Measurements from ENCODE around the gene MCTP1. TPM values are rescaled to one million over a fixed set of nuclear protein-coding genes. Genes with fewer than 3 reads are reported as not detected.

MCTP1 gene
- total and polyA plus RNA-seq, 9 of the 15 experiments (the other 6 are each of a cell fraction or from before 2014, with no cell fraction given) = 0.04 to 0.93 (median 0.06) TPM; not detected in 4

GRCh38 chr5:94715768-94716167, 569.1 kb downstream of the MCTP1 start:
- DNase-seq (ENCODE audit: extremely low read depth in 1 of 4, low spot score in 3 of 4) (no peak), ATAC-seq (no peak), FAIRE-seq (no peak)
- Histone ChIP-seq H3K9me1 (ENCODE audit: control insufficient read depth, insufficient read depth, low read length) (no peaks in the 10 kb centered on the region), H3K9ac (ENCODE audit: insufficient read depth in 1 of 2, low read depth in 2 of 2, low read length in 2 of 2) (no peak overlapping the region), H4K20me1 (replicated peaks; ENCODE audit: control insufficient read depth, insufficient read depth, low read length) (no peaks in the 10 kb centered on the region), H3K4me1 (replicated peaks in 1 of 2; ENCODE audit: control insufficient read depth in 2 of 2, insufficient read depth in 2 of 2, low read length in 2 of 2) (no peaks in the 10 kb centered on the region), H3K4me3 (no peak overlapping the region), H2AFZ (ENCODE audit: low read depth, low read length) (no peak overlapping the region), H3K36me3 (ENCODE audit: control insufficient read depth, insufficient read depth, low read length) (peaks cover 7% of the 10 kb centered on the region; the same call in 1 of the 3 replicates), H3K27me3 (ENCODE audit: control insufficient read depth in 2 of 2, insufficient read depth in 2 of 2, low read length in 2 of 2) (no peaks in the 10 kb centered on the region), H3K79me2 (ENCODE audit: control insufficient read depth, insufficient read depth, low read length) (no peaks in the 10 kb centered on the region), H3K27ac (ENCODE audit: extremely low read depth, low read depth, low read length) (no peak overlapping the region), H3K9me3 (replicated peaks; ENCODE audit: control insufficient read depth, insufficient read depth, low read depth, low read length) (no peaks in the 10 kb centered on the region), H3K4me2 (ENCODE audit: insufficient read depth, low read length) (no peak overlapping the region)
- POLR2A ChIA-PET = interaction anchor here (0.6 to 0.8 kb wide), 2 partner anchors 115 to 636 kb away, joined by 3 read pairs; no protein-coding TSS in a partner anchor
- in situ Hi-C loops (cut with MboI) (no loop called here), intact Hi-C loops (cut with micrococcal nuclease) (no loop called here)
- no TSS peak for BruUV-seq (replicated peaks)
- 92% methylated on average over 3 of the region's 3 CpGs for WGBS (ENCODE audit: insufficient coverage, low coverage, missing lambda C conversion rate)
- TF ChIP-seq NR2F6 (CRISPR knock-in tag; IDR thresholded peaks at IDR 0.05) = no peak
- TF ChIP-seq KAT8 (IDR thresholded peaks at IDR 0.05; ENCODE audit: low read depth) = no peak
- no peak for TF ChIP-seq ZNF696 (CRISPR knock-in tag; conservative IDR thresholded peaks at IDR 0.05)
- TF ChIP-seq ZNF146 (CRISPR knock-in tag; IDR thresholded peaks at IDR 0.05; ENCODE audit: unreplicated experiment) = no peak
- TF ChIP-seq, protein P1, sequence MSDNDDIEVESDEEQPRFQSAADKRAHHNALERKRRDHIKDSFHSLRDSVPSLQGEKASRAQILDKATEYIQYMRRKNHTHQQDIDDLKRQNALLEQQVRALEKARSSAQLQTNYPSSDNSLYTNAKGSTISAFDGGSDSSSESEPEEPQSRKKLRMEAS (CRISPR knock-in tag; IDR thresholded peaks at IDR 0.05) = no peak
- no peak for TF ChIP-seq GATA2 (CRISPR knock-in tag; IDR thresholded peaks at IDR 0.05)
- TF ChIP-seq, protein P2, sequence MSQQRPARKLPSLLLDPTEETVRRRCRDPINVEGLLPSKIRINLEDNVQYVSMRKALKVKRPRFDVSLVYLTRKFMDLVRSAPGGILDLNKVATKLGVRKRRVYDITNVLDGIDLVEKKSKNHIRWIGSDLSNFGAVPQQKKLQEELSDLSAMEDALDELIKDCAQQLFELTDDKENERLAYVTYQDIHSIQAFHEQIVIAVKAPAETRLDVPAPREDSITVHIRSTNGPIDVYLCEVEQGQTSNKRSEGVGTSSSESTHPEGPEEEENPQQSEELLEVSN (IDR thresholded peaks at IDR 0.05; ENCODE audit: borderline replicate concordance in 1 of 2, extremely low read depth in 1 of 2, insufficient read depth in 1 of 2, insufficient read length in 1 of 2, low read depth in 1 of 2, low read length in 1 of 2, poor library complexity in 1 of 2, severe bottlenecking in 1 of 2) = no peak
- TF ChIP-seq ZFP30 (CRISPR knock-in tag; IDR thresholded peaks at IDR 0.05; ENCODE audit: borderline replicate concordance) = no peak
- TF ChIP-seq, protein P3, sequence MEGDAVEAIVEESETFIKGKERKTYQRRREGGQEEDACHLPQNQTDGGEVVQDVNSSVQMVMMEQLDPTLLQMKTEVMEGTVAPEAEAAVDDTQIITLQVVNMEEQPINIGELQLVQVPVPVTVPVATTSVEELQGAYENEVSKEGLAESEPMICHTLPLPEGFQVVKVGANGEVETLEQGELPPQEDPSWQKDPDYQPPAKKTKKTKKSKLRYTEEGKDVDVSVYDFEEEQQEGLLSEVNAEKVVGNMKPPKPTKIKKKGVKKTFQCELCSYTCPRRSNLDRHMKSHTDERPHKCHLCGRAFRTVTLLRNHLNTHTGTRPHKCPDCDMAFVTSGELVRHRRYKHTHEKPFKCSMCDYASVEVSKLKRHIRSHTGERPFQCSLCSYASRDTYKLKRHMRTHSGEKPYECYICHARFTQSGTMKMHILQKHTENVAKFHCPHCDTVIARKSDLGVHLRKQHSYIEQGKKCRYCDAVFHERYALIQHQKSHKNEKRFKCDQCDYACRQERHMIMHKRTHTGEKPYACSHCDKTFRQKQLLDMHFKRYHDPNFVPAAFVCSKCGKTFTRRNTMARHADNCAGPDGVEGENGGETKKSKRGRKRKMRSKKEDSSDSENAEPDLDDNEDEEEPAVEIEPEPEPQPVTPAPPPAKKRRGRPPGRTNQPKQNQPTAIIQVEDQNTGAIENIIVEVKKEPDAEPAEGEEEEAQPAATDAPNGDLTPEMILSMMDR (IDR thresholded peaks at IDR 0.05 in 2 of 3, conservative IDR thresholded peaks at IDR 0.05 in 1 of 3; ENCODE audit: insufficient read depth in 2 of 3, low read depth in 1 of 3, low read length in 3 of 3) = no peak
- TF ChIP-seq, protein P4, sequence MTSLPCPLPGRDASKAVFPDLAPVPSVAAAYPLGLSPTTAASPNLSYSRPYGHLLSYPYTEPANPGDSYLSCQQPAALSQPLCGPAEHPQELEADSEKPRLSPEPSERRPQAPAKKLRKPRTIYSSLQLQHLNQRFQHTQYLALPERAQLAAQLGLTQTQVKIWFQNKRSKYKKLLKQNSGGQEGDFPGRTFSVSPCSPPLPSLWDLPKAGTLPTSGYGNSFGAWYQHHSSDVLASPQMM (CRISPR knock-in tag; IDR thresholded peaks at IDR 0.05) = no peak
- no peak for TF ChIP-seq MYBL2 (IDR thresholded peaks at IDR 0.05; ENCODE audit: low read depth)
- no peak for TF ChIP-seq MYBL2 (CRISPR knock-in tag; IDR thresholded peaks at IDR 0.05; ENCODE audit: borderline replicate concordance)
- CTCF ChIA-PET (ENCODE audit: low intra/inter-chr PET ratio) = interaction anchor here (0.7 kb wide), 1 partner anchor 25 kb away, joined by 3 read pairs; no protein-coding TSS in a partner anchor
